Activated B cell treated with CpG ODN at 0.5 μM for 24 hours (primary cell): Measurements from ENCODE around the gene HDAC5. TPM values are rescaled to one million over a fixed set of nuclear protein-coding genes. Genes with fewer than 3 reads are reported as not detected.

ENCODE experiments used
- ATAC-seq: fragments of 200-7000 bp; cut with Tn5 transposase; one replicate; pipeline ENCODE4 v1.10.0; 2021; ENCODE audit warnings: low read depth, mild to moderate bottlenecking, moderate library complexity
- CTCF ChIA-PET: fragments of 350-600 bp; sonication (Branson Sonifier 250); formaldehyde crosslinking; loops from one replicate; lab custom pipeline; 2021; ENCODE audit warnings: antibody characterized with exemption; lab: Charles Lee
- POLR2A ChIA-PET: fragments of 350-600 bp; sonication (Branson Sonifier 250); formaldehyde crosslinking; loops from one replicate; lab custom pipeline; 2021; ENCODE audit warnings: antibody characterized with exemption; lab: Charles Lee
- DNase-seq: peaks from one replicate; pipeline ENCODE4 v3.0.0; 2022
- H3K27ac Mint-ChIP-seq: one replicate; pipeline ENCODE4 v1.8.0; 2020; ENCODE audit warnings: mixed read lengths
- H3K27me3 Mint-ChIP-seq: one replicate; pipeline ENCODE4 v1.8.0; 2021; ENCODE audit warnings: mixed read lengths
- H3K36me3 Mint-ChIP-seq: one replicate; pipeline ENCODE4 v1.8.0; 2021; ENCODE audit warnings: low read depth, mixed read lengths
- H3K4me1 Mint-ChIP-seq: one replicate; pipeline ENCODE4 v1.8.0; 2021; ENCODE audit warnings: mixed read lengths
- H3K4me3 Mint-ChIP-seq: one replicate; pipeline ENCODE4 v1.8.0; 2020; ENCODE audit warnings: mild to moderate bottlenecking, mixed read lengths
- H3K9me3 Mint-ChIP-seq: one replicate; pipeline ENCODE4 v1.8.0; 2020; ENCODE audit warnings: mixed read lengths
- intact Hi-C: fragments of 100-400 bp; cut with micrococcal nuclease; formaldehyde crosslinking; loops from one replicate; pipeline ENCODE4 v1.15.1; 2024
- total RNA-seq: library from RNA; stranded (reverse); gene quantifications from 2 replicates; pipeline ENCODE4 v1.2.3, GENCODE V29; 2022
- TF ChIP-seq, protein P1 (sequence below): fragments of 200-600 bp; IDR thresholded peaks from one replicate; pipeline ENCODE4 v1.8.0; 2022; ENCODE audit warnings: antibody characterized with exemption, mild to moderate bottlenecking

The HDAC5 gene
- total RNA-seq, 1 donor from 2014 or later: 35.1 TPM

DNA sequence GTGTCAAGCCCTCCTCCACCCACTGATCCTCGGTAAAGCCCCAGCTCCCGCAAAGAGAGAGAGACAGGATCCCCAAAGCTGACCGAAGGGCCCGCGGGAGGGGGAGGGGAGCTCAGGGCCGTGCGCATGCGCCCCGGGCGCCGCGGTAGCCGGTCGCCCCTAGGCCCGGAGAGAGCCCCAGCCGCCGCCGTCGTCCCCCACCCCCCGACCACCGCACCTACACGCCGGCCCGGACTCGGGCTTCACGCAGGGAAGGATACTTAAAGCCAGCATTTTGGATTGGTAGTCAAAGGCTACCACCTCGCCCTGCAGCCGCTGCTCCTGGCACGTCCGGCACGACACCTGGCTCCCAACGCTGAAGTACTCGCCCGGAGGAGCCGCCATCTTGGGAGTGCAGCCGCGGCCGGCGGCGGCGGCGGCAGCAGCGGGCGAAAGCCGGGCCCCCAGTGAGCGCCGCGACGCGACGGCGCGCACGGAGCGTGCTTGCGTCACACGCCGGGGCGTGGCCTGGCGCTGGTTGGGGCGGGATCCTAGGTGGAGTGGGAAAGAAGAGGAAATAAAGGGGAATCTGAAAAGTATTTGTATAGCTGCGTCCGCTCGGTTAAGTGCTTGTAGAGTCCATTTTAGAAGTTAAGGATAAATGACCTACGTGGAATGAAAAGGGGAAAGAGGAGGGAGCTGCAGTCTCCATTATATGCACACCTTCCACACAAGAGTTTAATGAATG is 57.1 kb downstream of the HDAC5 start, which contains the start of gene LSM12:
LSM12 (minus strand) TSS at position 468 of the 727 bp plus-strand sequence; CDS start at position 384, 84 bp downstream.
- peak; percentile 97 for DNase-seq

DNA sequence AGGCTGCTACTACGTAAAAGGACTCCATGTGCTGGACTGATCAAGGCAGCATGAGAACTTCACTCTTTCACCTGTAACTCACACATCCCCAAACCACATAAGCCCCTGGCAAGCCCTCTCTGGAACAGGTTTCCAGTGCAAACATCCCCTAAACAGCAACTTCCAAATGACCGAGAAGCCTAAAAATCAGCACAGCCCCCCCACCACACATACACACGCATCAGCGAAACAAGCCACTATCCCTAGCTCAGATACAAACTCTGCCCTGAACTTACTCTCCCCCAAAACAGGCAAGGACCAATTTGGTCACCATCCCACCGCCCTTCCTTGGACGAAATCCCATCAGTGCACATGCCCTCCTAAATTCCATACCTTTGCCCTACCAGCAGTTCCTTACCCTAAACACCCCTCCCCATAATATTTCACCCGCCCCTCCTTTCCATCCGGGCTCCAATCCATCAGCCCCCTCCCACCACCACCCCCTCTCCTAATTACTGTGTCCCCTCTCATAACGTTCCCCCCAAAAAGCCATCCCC is 57.7 kb downstream of the HDAC5 start:
- no peaks in the 10 kb centered on the region for H3K9me3 Mint-ChIP-seq
- intact Hi-C loops: loop anchor here (1.0 kb wide), 2 partner anchors 58 to 260 kb away; partner anchors contain the start of gene HDAC5
- CTCF ChIA-PET: interaction anchor here (0.7 to 2.5 kb wide), 2 partner anchors 9 to 122 kb away, joined by 3 to 6 read pairs; no protein-coding TSS in a partner anchor
- H3K4me1 Mint-ChIP-seq: peaks cover 42% of the 10 kb centered on the region
- H3K36me3 Mint-ChIP-seq: peaks cover 37% of the 10 kb centered on the region
- POLR2A ChIA-PET: interaction anchor here (0.7 to 2.4 kb wide), 7 partner anchors 50 to 298 kb away, joined by 3 to 21 read pairs (median 6); partner anchors contain the start of genes GRN, HDAC5, TMEM101 and TMUB2
- no peaks in the 10 kb centered on the region for H3K27me3 Mint-ChIP-seq
- DNase-seq (no peak), ATAC-seq (no peak)
- TF ChIP-seq, protein P1, sequence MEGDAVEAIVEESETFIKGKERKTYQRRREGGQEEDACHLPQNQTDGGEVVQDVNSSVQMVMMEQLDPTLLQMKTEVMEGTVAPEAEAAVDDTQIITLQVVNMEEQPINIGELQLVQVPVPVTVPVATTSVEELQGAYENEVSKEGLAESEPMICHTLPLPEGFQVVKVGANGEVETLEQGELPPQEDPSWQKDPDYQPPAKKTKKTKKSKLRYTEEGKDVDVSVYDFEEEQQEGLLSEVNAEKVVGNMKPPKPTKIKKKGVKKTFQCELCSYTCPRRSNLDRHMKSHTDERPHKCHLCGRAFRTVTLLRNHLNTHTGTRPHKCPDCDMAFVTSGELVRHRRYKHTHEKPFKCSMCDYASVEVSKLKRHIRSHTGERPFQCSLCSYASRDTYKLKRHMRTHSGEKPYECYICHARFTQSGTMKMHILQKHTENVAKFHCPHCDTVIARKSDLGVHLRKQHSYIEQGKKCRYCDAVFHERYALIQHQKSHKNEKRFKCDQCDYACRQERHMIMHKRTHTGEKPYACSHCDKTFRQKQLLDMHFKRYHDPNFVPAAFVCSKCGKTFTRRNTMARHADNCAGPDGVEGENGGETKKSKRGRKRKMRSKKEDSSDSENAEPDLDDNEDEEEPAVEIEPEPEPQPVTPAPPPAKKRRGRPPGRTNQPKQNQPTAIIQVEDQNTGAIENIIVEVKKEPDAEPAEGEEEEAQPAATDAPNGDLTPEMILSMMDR: no peak
- peak overlapping the region; percentile 89 for H3K27ac Mint-ChIP-seq
- H3K4me3 Mint-ChIP-seq: peak overlapping the region; percentile 91

More for the DNA sequence above, 57.1 kb downstream of the HDAC5 start, which contains the start of gene LSM12:
- Mint-ChIP-seq H3K27me3 (no peaks in the 10 kb centered on the region), H3K9me3 (no peaks in the 10 kb centered on the region), H3K4me1 (peaks cover 46% of the 10 kb centered on the region), H3K4me3 (peak within 1 kb of the TSS; percentile 91), H3K36me3 (peaks cover 36% of the 10 kb centered on the region), H3K27ac (peak within 1 kb of the TSS; percentile 89)
- intact Hi-C loops: loop anchor here (1.0 kb wide), 2 partner anchors 57 to 259 kb away; partner anchors contain the start of gene HDAC5
- ChIA-PET CTCF (interaction anchor here (0.7 to 2.5 kb wide), 2 partner anchors 9 to 123 kb away, joined by 3 to 6 read pairs; no protein-coding TSS in a partner anchor), POLR2A (interaction anchor here (0.5 to 2.4 kb wide), 11 partner anchors 8 to 298 kb away, joined by 3 to 21 read pairs (median 4); partner anchors contain the start of genes ATXN7L3, GRN, HDAC5 and TMEM101)
- TF ChIP-seq, protein P1: no peak
- peak; percentile 73 for ATAC-seq

DNA sequence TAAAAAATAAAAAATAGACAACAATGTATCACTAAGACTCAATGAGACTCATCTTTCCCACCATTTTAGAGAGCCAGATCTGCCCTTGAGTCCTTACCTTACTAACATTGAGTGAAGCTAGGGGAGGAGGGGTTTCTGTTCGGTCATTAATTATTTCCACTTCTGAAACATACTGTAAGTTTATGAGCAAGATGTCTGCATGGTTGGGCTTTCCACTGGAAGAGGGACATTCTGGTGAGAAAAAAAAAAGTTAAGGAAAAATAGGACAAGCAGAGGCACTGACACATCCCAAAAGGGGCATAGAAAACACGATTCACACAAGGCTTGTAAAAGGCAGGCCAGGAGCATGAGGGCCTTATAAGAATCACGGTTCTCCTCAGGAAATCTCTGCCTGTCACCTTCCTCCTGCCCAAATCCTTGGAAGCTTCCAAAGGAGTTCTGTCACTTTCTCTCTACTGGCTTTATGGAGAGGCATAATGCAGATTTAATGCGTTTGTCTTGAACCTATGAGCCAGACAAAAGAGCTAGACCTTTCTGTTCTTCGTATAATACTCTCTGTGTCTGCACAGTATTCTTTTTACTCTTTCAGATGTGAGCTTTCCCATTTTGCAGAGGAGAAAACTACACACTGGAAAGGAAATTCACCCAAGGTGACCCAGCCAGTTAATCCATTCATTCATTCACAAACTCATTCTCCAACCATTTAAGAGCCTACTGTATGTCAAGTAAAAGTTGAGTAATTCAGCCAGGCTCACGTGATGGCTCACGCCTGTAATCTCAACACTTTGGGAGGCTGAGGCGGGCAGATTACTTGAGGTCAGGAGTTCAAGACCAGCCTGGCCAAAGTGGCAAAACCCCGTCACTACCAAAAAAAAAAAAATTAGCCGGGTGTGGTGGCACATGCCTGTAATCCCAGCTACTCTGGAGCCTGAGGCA is 59.5 kb downstream of the HDAC5 start:
- Mint-ChIP-seq H3K27ac (peak overlapping the region; percentile 56), H3K9me3 (no peaks in the 10 kb centered on the region), H3K27me3 (no peaks in the 10 kb centered on the region), H3K36me3 (peaks cover 52% of the 10 kb centered on the region), H3K4me3 (peak overlapping the region; percentile 15), H3K4me1 (peaks cover 31% of the 10 kb centered on the region)
- intact Hi-C loops: no loop called here
- ChIA-PET POLR2A (interaction anchor here (0.7 kb wide), 1 partner anchor 60 kb away, joined by 5 read pairs; no protein-coding TSS in a partner anchor), CTCF (interaction anchor here (1.2 kb wide), 1 partner anchor 60 kb away, joined by 3 read pairs; the partner anchor contains the start of gene HDAC5)
- TF ChIP-seq, protein P1: no peak
- ATAC-seq (no peak), DNase-seq (no peak)

DNA sequence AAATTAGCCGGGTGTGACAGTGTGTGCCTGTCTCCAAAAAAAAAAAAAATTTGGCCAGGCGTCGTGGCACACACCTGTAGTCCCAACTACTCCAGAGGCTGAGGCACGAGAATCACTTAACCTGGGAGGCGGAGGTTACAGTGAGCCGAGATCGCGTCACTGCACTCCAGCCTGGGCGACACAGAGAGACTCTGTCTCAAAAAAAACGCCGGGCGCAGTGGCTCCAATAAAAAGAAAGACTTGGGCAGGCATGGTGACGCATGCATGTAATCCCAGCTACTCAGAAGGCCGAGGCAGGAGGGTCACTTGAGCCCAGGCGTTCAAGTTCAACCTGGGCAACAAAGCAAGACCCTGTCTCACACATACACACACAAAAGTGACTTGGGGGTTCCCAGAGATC is 60.6 kb downstream of the HDAC5 start:
- POLR2A ChIA-PET: no interaction called here
- CTCF ChIA-PET: no interaction called here
- Mint-ChIP-seq H3K36me3 (peaks cover 60% of the 10 kb centered on the region), H3K4me3 (no peak overlapping the region), H3K4me1 (peaks cover 30% of the 10 kb centered on the region), H3K27me3 (no peaks in the 10 kb centered on the region), H3K9me3 (no peaks in the 10 kb centered on the region), H3K27ac (no peak overlapping the region)
- TF ChIP-seq, protein P1: no peak
- DNase-seq (no peak), ATAC-seq (no peak)
- intact Hi-C loops: no loop called here
